WTC11 (cell line): ENCODE data around the gene KBTBD13. TPM values are rescaled to one million over a fixed set of nuclear protein-coding genes. Genes with fewer than 3 reads are reported as not detected.
"Not testable (repeated sequence)": the region's sequence is repeated elsewhere in the genome, so short reads cannot be mapped to it uniquely, and the experiment has no call there.

ENCODE experiments used
- ATAC-seq: fragments of 200-7000 bp; cut with Tn5 transposase; 2 replicates; pipeline ENCODE4 v1.10.0; 2021; ENCODE audit warnings: mild to moderate bottlenecking, moderate library complexity
- CTCF ChIA-PET: fragments of 300-600 bp; sonication (Branson Sonifier 250); formaldehyde crosslinking; loops from one replicate; lab custom pipeline; 2021; ENCODE audit warnings: antibody characterized with exemption; lab: Charles Lee
- POLR2A ChIA-PET: fragments of 350-600 bp; sonication (Branson Sonifier 250); formaldehyde crosslinking; loops from one replicate; lab custom pipeline; 2021; ENCODE audit warnings: antibody characterized with exemption; lab: Charles Lee
- DNase-seq: peaks from one replicate; pipeline ENCODE4 v3.0.0; 2021; ENCODE audit warnings: low spot score
- H3K27ac Mint-ChIP-seq: 2 replicates; pipeline ENCODE4 v1.8.0; 2021; ENCODE audit warnings: mixed read lengths
- H3K27me3 Mint-ChIP-seq: 2 replicates; pipeline ENCODE4 v1.8.0; 2021; ENCODE audit warnings: low read depth, mild to moderate bottlenecking, moderate library complexity, mixed read lengths
- H3K36me3 Mint-ChIP-seq: 2 replicates; pipeline ENCODE4 v1.8.0; 2021; ENCODE audit warnings: mixed read lengths
- H3K4me1 Mint-ChIP-seq: 2 replicates; pipeline ENCODE4 v1.8.0; 2022; ENCODE audit warnings: mixed read lengths
- H3K4me3 Mint-ChIP-seq: 2 replicates; pipeline ENCODE4 v1.8.0; 2021; ENCODE audit warnings: mild to moderate bottlenecking, moderate library complexity, mixed read lengths
- H3K9me3 Mint-ChIP-seq: 2 replicates; pipeline ENCODE4 v1.8.0; 2021; ENCODE audit warnings: mixed read lengths
- ATF1 ChIP-seq: sonication (generic); formaldehyde crosslinking; IDR thresholded peaks from 2 replicates; pipeline ENCODE4 v1.8.1; 2023; ENCODE audit warnings: mild to moderate bottlenecking, moderate library complexity, missing genetic modification reagents
- ETV6 ChIP-seq: sonication (generic); formaldehyde crosslinking; IDR thresholded peaks from 2 replicates; pipeline ENCODE4 v1.8.1; 2022; ENCODE audit warnings: mild to moderate bottlenecking, missing genetic modification reagents
- NFYB ChIP-seq: sonication (generic); formaldehyde crosslinking; conservative IDR thresholded peaks from 2 replicates; pipeline ENCODE4 v1.8.0; 2022; ENCODE audit warnings: low read depth, missing genetic modification reagents
- RELA ChIP-seq: sonication (generic); formaldehyde crosslinking; IDR thresholded peaks from 2 replicates; pipeline ENCODE4 v1.8.1; 2022; ENCODE audit warnings: missing genetic modification reagents, mild to moderate bottlenecking, borderline replicate concordance
- SOX15 ChIP-seq: fragments of 250-450 bp; sonication (Bioruptor Pico); IDR thresholded peaks from 2 replicates; pipeline ENCODE4 v1.9.0; 2021; ENCODE audit warnings: mild to moderate bottlenecking
- ZNF263 ChIP-seq: sonication (generic); formaldehyde crosslinking; IDR thresholded peaks from 2 replicates; pipeline ENCODE4 v1.8.1; 2022; ENCODE audit warnings: low read depth, mild to moderate bottlenecking, moderate library complexity, missing genetic modification reagents
- total RNA-seq: library from RNA; stranded (reverse); gene quantifications from 3 replicates; pipeline ENCODE4 v1.2.3, GENCODE V29; 2021
- TF ChIP-seq, protein P1 (sequence below): sonication (generic); formaldehyde crosslinking; IDR thresholded peaks from 2 replicates; pipeline ENCODE4 v1.8.1; 2022; ENCODE audit warnings: low read depth, mild to moderate bottlenecking, moderate library complexity, missing genetic modification reagents, borderline replicate concordance
- TF ChIP-seq, protein P2 (sequence below): fragments of 250-450 bp; sonication (Bioruptor Pico); IDR thresholded peaks from 2 replicates; pipeline ENCODE4 v1.9.0; 2021; ENCODE audit warnings: moderate library complexity, mild to moderate bottlenecking, inconsistent platforms, borderline replicate concordance
- TF ChIP-seq, protein P3 (sequence below): sonication (generic); formaldehyde crosslinking; IDR thresholded peaks from 2 replicates; pipeline ENCODE4 v1.8.0; 2023; ENCODE audit warnings: mild to moderate bottlenecking, missing genetic modification reagents
- TF ChIP-seq, protein P4 (sequence below): sonication (generic); formaldehyde crosslinking; IDR thresholded peaks from 2 replicates; pipeline ENCODE4 v1.8.1; 2022; ENCODE audit warnings: missing genetic modification reagents, borderline replicate concordance

KBTBD13 gene
- total RNA-seq, 1 experiment from 2014 or later = not detected

DNA sequence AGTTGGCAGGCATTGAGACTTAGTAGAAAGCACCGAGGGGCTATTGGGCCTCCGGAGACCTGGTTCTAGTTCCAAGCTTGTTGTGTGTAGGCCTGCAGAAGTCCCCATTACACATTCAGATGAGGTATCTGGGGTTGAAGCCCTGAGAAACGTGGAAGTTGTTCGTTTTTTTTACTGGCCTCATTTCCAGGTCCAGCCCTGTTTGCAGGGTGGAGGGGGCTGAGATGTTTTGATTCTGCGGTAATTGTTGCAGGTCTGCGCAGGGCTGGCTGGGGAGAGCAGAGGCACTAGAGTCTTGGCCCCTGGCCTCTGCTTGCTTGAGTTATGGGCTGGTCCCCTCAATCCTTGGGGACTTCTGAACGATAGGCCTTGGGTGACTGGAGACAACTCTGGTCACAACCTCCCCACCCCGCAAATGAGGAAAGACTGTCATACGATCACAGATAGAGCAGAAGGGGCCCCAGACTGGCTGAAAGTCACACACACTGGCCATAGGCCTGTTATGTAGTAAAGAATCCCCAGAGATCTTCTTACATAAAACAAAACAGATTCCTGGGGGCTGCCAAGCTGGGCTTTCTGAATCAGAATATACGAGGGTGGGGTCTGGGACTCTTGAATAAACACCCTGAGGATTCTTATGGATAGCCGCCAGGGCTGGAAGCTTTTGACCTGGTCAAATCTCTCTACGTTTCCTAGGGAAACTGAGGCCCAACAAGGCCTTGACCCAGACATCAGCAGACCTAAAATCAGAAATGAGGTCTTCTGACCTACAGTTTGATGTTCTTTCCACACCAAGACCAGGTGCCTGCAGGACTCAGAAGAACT is 15.6 kb downstream of the KBTBD13 start (continued):
- TF ChIP-seq, protein P1, sequence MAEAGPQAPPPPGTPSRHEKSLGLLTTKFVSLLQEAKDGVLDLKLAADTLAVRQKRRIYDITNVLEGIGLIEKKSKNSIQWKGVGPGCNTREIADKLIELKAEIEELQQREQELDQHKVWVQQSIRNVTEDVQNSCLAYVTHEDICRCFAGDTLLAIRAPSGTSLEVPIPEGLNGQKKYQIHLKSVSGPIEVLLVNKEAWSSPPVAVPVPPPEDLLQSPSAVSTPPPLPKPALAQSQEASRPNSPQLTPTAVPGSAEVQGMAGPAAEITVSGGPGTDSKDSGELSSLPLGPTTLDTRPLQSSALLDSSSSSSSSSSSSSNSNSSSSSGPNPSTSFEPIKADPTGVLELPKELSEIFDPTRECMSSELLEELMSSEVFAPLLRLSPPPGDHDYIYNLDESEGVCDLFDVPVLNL (CRISPR knock-in tag) = no peak

DNA sequence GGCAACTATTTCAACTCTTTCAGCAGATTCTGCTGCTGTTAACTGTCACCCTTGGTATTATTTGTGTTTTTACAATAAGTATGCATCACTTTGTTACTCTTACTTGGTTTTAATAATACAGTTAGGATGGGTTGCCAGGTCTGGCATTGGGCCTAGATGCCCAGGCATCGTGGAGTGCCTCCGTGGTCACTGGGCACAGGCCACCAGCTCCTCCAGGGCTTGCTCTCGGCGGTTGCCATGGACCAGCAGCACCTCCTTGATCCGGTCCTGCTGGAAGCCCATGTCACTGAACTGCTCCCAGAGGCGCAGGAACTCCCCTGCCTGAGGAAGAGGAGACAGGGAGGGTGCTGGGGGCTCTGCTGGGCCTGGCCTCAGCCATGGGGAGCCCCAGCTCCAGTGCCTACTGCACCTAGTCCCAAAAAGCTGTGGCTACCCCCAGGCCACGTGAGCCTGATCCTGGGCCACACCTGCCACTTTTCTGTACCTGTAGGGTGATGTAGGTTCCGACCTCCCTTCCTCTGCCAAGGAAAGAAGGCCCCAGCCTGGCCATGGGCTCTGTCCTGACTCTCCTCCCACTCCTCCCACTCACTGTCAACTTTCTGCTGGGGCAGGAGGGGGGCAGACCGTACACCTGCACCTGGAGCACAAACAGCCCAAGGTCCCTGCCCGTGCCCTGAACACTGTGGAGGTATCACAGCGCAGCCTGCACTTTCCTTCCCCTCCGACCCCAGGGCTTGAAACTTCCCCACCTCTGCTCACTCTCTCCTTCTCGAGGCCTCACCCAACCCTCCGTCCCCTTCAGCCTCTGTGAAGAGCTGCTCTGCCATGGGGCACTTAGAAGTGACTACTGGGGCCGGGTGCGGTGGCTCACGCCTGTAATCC is 16.6 kb downstream of the KBTBD13 start:
- H3K4me1 Mint-ChIP-seq = peaks cover 9% of the 10 kb centered on the region

DNA sequence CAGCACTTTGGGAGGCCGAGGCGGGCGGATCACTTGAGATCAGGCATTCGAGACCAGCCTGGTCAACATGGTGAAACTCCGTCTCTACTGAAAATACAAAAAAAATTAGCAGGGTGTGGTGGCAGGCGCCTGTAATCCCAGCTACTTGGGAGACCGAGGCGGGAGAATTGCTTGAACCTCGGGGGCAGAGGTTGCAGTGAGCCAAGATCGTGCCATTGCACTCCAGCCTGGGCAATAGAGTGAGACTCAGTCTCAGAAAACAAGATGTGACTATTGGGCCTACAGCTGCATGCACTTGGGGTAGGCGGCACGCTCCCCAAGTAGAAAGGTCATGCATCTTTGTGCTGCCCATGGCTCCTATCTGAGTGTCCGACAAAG is 17.2 kb downstream of the KBTBD13 start:
- H3K36me3 Mint-ChIP-seq, POLR2A ChIA-PET, H3K4me3 Mint-ChIP-seq, H3K27me3 Mint-ChIP-seq, DNase-seq, H3K4me1 Mint-ChIP-seq, ATAC-seq, H3K9me3 Mint-ChIP-seq: not testable (repeated sequence)
- CTCF ChIA-PET = interaction anchor here (0.6 to 1.9 kb wide), 5 partner anchors 8 to 115 kb away, joined by 3 to 4 read pairs (median 3); no protein-coding TSS in a partner anchor
- H3K27ac Mint-ChIP-seq = 0 out of 2 replicates have a peak overlapping the region, but pooled peaks have one; percentile 23

More for the DNA sequence above, 16.6 kb downstream of the KBTBD13 start:
- ATAC-seq (no peak), DNase-seq (no peak)
- ChIA-PET CTCF (interaction anchor here (0.6 to 1.6 kb wide), 4 partner anchors 8 to 115 kb away, joined by 3 to 10 read pairs (median 4); no protein-coding TSS in a partner anchor), POLR2A (interaction anchor here (0.9 kb wide), 1 partner anchor 9 kb away, joined by 3 read pairs; no protein-coding TSS in a partner anchor)
- H3K27me3 Mint-ChIP-seq = no peaks in the 10 kb centered on the region
- TF ChIP-seq, protein P2, sequence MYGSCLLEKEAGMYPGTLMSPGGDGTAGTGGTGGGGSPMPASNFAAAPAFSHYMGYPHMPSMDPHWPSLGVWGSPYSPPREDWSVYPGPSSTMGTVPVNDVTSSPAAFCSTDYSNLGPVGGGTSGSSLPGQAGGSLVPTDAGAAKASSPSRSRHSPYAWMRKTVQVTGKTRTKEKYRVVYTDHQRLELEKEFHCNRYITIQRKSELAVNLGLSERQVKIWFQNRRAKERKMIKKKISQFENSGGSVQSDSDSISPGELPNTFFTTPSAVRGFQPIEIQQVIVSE (CRISPR knock-in tag) = no peak
- TF ChIP-seq, protein P3, sequence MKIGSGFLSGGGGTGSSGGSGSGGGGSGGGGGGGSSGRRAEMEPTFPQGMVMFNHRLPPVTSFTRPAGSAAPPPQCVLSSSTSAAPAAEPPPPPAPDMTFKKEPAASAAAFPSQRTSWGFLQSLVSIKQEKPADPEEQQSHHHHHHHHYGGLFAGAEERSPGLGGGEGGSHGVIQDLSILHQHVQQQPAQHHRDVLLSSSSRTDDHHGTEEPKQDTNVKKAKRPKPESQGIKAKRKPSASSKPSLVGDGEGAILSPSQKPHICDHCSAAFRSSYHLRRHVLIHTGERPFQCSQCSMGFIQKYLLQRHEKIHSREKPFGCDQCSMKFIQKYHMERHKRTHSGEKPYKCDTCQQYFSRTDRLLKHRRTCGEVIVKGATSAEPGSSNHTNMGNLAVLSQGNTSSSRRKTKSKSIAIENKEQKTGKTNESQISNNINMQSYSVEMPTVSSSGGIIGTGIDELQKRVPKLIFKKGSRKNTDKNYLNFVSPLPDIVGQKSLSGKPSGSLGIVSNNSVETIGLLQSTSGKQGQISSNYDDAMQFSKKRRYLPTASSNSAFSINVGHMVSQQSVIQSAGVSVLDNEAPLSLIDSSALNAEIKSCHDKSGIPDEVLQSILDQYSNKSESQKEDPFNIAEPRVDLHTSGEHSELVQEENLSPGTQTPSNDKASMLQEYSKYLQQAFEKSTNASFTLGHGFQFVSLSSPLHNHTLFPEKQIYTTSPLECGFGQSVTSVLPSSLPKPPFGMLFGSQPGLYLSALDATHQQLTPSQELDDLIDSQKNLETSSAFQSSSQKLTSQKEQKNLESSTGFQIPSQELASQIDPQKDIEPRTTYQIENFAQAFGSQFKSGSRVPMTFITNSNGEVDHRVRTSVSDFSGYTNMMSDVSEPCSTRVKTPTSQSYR (CRISPR knock-in tag) = no peak
- no peak for TF ChIP-seq ETV6 (CRISPR knock-in tag)
- no peak for TF ChIP-seq ZNF263 (CRISPR knock-in tag)
- no peak for TF ChIP-seq NFYB (CRISPR knock-in tag)
- no peak for TF ChIP-seq SOX15 (CRISPR knock-in tag)
- no peak for TF ChIP-seq ATF1 (CRISPR knock-in tag)
- no peak for TF ChIP-seq RELA
- TF ChIP-seq, protein P4, sequence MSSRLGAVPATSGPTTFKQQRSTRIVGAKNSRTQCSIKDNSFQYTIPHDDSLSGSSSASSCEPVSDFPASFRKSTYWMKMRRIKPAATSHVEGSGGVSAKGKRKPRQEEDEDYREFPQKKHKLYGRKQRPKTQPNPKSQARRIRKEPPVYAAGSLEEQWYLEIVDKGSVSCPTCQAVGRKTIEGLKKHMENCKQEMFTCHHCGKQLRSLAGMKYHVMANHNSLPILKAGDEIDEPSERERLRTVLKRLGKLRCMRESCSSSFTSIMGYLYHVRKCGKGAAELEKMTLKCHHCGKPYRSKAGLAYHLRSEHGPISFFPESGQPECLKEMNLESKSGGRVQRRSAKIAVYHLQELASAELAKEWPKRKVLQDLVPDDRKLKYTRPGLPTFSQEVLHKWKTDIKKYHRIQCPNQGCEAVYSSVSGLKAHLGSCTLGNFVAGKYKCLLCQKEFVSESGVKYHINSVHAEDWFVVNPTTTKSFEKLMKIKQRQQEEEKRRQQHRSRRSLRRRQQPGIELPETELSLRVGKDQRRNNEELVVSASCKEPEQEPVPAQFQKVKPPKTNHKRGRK (CRISPR knock-in tag) = no peak
- no peaks in the 10 kb centered on the region for H3K9me3 Mint-ChIP-seq
- H3K4me3 Mint-ChIP-seq = no peak overlapping the region
- no peaks in the 10 kb centered on the region for H3K36me3 Mint-ChIP-seq
- 0 out of 2 replicates have a peak overlapping the region, but pooled peaks have one; percentile 23 for H3K27ac Mint-ChIP-seq
